Cortex of kidney (tissue), 1 donor: ENCODE measurements around the gene NPFFR1.

ENCODE experiments used
- DNase-seq: peaks from one replicate; lab custom pipeline; 2025; lab: John Stamatoyannopoulos, UW

Gene NPFFR1

DNA sequence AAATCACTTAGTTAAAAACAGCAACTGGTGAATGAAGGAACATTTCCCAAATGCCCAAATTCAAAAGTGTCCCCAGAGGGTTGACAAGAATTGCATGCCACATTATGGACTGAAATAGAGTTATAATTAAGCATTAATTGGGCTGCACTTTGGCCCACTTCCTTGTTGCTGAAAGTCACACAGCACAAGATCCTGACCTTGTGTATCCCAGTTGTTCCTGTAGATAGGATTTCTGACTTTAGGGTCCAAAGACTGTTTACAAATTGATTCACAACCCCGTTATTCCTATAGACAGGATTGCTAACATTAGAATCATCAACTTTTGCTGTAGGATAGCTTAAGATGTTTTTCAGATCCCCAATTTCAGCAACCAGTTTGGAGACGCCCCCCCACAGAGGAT, 31.5 kb upstream of the NPFFR1 start:
- DNase-seq = no peak

DNA sequence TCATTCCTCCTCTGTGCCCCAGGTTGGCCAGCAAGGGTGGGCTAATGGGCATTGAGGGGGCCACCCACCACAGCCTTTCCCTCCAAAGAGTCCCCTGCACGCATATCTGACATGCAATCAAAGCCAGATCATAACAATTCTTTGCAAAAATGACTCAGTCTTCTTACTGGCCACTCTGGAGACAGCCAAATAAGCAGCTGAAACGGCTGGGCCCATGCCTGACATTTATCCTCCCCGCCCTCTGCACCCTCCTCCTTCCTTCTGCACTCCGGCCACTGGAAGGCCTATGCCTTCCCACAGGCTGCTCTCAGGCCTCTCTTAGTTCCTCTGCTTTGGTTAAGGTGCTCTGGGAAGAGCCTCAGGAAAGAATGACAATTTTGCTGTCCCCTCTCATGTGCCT, 29.2 kb upstream of the NPFFR1 start:
- DNase-seq = no peak

- no peak for DNase-seq
Measured at GRCh38 chr10:70312249-70312648, 28.4 kb upstream of the NPFFR1 start.

GRCh38 chr10:70311698-70312097, 27.9 kb upstream of the NPFFR1 start:
- DNase-seq = no peak

- DNase-seq = no peak
Measured at GRCh38 chr10:70309661-70310060, 25.9 kb upstream of the NPFFR1 start.

GRCh38 chr10:70308121-70309060, 24.6 kb upstream of the NPFFR1 start:
- DNase-seq = no peak

- no peak for DNase-seq
Measured at GRCh38 chr10:70306886-70307520, 23.2 kb upstream of the NPFFR1 start.

DNA sequence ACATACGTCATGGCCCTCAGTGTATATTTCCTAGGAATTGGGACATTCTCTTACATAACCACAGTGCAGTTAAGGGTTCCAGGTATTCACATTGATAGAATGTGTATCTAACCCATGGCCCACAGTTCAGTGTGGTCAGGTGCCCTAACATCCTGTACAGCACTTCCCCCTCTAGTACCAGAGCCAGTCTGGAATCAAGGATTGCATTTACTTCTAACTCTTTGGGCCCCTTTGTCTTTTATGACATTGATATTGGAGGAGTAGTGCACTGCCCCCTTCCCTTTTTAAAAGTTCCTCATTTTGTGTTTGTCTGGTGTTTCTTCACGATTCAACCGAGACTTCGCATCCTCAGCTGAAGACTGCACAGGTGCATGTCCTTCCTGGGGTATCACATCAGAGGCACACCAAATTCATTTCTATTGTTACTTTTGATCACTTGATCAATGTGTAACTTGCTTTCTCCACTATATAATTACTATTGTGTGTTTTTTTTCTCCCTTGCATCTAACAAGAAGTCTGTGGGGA, 22.4 kb upstream of the NPFFR1 start:
- DNase-seq = no peak

DNA sequence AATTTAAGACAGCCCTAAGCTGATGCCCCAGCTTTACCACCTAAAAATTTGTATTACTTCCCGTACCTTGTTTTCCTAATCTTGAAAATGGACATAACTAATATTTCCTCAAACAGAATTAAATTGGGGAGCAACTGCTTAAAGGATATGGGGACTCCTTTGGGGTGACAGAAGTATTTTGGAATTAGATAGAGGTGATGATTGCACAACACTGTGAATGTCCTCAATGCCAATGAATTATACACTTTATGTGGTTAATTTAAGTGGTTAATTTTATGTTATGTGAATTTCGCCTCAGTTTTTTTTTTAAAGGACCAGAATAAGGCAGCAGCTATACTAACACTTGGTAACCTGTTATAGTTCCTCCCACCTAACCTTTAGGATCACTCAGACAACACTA, 19.9 kb upstream of the NPFFR1 start:
- DNase-seq = no peak

DNA sequence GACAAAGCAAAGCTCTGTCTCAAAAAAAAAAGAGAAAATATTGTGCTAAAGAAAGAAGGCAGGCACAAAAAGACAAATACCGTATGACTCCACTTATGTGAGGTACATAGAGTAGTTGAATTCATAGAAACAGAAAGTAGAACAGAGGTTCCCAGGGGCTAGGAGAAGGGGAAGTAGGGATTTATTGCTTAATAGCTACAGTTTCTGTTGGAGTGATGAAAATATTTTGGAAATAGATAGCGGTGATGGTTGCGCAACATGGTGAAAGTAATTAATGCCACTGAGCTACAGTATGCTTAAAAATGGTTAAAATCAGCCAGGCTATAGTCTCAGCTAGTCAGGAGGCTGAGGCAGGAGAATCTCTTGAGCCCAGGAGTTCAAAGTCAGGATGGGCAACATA, 18.5 kb upstream of the NPFFR1 start:
- no peak for DNase-seq

DNA sequence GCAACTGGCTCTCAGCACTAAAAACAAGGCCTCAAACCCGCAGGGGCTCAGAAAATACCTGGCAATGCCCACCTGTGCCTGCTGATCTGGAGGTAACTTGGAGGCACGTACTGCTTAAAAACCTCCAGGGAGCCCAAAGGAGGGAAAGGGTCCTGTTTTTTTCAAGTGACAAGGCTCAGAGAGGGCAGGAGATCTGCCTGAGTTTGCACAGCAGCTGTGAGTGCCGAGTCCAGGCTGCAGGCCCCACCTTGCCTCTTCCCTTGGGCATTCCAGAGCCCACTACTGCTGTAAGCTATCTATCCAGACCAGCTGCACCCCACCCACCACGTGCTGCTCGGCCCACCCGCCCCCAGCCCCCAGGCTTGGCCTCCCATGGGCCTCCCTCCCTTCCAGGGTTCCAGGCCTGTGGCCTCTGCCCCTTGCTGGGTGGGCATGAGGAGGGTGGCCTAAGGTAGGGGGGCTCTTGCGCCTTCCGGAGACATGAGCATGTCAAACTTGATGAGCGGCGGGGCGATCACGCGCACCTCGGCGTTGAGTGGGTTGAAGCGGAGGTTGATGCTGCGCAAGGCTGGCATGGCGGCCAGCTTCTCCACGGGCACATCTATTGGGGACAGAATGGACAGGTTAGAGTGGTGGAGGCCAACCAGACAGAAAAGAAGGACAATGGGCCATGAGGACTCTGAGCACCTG, 17.2 kb upstream of the NPFFR1 start:
- DNase-seq = no peak

DNA sequence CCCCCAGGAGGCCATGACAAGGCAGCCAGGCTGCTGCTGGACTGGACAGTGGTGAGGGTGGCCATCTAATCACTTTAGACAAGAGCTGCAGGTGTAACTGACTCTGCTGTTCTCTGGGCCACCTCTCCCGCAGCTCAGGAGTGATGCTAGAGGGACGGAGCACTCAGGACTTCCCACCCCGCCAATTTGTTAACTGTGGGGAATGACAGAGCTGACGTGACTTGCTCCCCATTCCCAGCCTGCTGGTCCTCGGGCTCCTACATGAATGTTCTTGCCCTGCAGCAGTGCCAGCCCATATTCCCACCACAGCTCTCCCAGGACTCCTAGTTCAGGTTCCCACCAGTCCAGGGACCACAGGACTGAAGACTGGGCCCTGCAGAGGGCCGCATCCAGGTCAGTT, 16.7 kb upstream of the NPFFR1 start:
- no peak for DNase-seq

GRCh38 chr10:70299876-70300275, 16.1 kb upstream of the NPFFR1 start:
- no peak for DNase-seq

DNA sequence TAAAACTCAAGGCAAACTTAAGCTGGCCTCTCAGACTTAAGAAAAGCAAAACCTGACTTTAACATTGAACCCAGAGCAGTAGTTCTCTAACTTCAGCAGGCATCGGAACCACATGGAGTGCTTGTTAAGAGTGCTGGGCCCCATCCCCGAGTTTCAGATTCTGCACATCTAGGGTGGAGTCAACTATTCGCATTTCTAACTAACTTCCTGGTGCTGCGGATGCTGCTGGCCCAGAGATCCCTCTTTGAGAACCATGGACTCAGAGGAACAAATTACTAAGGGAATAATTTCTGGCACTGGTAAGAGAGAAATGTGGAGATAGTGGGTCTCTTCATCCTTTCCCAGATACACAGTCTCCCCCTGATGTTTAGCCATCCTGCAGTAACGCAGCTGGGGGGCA, 14.6 kb upstream of the NPFFR1 start:
- DNase-seq = no peak

GRCh38 chr10:70297224-70297623, 13.4 kb upstream of the NPFFR1 start:
- DNase-seq = no peak

DNA sequence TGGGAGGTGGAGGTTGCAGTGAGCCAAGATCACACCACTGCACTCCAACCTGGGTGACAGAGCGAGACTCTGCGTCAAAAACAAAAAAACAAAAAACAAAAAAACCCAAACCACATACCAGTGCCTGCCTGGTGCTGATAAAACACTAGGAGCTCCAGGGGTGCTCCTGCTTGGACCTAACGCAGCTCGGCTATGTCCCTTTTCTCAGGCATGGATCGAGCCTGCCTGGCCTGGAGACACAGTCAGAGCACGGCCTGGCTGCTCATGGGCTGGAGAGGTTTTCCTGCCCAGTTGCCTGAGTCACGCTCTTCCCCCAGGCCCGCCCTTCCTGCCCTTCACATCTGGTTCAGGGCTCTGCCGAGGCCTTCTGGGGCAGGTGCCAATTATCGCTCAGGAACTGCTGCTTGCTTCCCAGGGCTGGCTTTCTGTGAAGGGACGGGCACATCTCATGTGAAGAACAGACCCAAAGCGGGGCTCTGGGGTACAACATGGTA, 12.6 kb upstream of the NPFFR1 start:
- DNase-seq = no peak

- DNase-seq = no peak
Measured at GRCh38 chr10:70295926-70296325, 12.1 kb upstream of the NPFFR1 start.

- DNase-seq = no peak
Measured at GRCh38 chr10:70295321-70295720, 11.5 kb upstream of the NPFFR1 start.

DNA sequence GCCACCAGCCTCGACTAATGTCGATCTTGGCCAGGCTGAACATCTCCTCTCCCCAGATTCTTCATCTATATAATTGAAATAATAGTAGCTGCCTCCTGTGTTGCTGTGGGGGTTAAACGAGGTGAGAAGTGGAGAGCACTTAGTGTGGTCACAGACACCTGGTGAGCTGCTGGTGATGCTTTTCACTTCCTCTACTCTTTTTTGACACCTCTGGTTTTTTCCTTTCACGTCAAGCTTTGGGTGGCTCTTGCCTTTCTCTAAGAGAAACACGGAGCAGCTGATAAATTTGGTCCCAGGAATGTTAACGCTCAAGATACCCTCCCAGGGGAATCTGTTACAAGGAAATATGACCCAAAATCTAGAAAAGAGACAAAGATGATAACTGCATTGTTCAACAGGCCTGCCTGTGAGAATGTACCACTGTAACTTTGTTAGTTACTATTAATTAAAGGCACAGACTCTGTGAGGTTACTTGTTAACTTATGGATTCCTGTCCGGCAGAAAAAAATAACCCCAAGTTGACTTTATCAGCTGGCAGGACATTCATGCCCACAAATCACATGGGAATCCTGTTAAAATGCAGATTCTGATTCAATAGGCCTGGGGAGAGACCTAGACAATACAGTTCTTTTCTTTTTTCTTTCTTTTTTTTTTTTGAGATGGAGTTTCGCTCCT, 9.5 kb upstream of the NPFFR1 start:
- no peak for DNase-seq

DNA sequence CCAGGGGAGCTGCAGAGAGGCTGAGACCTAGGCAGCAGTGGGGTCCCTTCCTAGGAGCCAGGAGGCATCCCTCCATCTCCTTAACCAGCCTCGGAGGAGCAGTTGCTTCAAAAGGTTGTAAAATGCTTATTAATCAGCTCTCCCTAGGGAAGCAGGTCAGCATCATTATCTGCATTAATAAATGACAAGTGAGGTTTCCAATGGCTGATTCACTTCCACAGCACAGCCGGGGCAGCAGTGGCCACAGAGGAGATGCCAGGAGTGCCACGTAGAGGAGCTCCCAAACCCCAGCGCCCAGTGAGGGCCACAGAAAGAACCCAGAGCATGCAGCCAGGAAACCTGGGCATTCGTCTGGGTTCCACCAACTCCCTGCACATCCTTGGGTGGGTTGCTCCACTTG, 8.2 kb upstream of the NPFFR1 start:
- DNase-seq = no peak

GRCh38 chr10:70289739-70290138, 5.9 kb upstream of the NPFFR1 start:
- DNase-seq = no peak

GRCh38 chr10:70286616-70287015, 2.8 kb upstream of the NPFFR1 start:
- DNase-seq = no peak
